SK-N-DZ (cell line): ENCODE results near the gene C1QTNF6.

ENCODE experiments used
- DNase-seq: peaks from one replicate; pipeline ENCODE4 v3.0.0-alpha.2; 2015; ENCODE audit warnings: low spot score

C1QTNF6 gene

GRCh38 chr22:37223965-37224551 lies 36.0 kb upstream of the C1QTNF6 start:
- DNase-seq: no peak

GRCh38 chr22:37222440-37222971 lies 34.5 kb upstream of the C1QTNF6 start:
- no peak for DNase-seq

- DNase-seq: no peak
Measured at GRCh38 chr22:37221424-37222333, 33.6 kb upstream of the C1QTNF6 start.

- DNase-seq: no peak
Measured at GRCh38 chr22:37220543-37220981, 32.5 kb upstream of the C1QTNF6 start.

GRCh38 chr22:37219533-37219932 lies 31.5 kb upstream of the C1QTNF6 start:
- no peak for DNase-seq

- no peak for DNase-seq
Measured at GRCh38 chr22:37218771-37219411, 30.8 kb upstream of the C1QTNF6 start.

GRCh38 chr22:37218399-37218770 lies 30.3 kb upstream of the C1QTNF6 start:
- no peak for DNase-seq

GRCh38 chr22:37215890-37216289 lies 27.8 kb upstream of the C1QTNF6 start:
- no peak for DNase-seq

GRCh38 chr22:37214731-37215030 lies 26.6 kb upstream of the C1QTNF6 start:
- no peak for DNase-seq

- DNase-seq: no peak
Measured at GRCh38 chr22:37213941-37214730, 26.1 kb upstream of the C1QTNF6 start.

- DNase-seq: no peak
Measured at GRCh38 chr22:37213218-37213855, 25.3 kb upstream of the C1QTNF6 start.

- DNase-seq: no peak
Measured at GRCh38 chr22:37212174-37212906, 24.3 kb upstream of the C1QTNF6 start, which contains the start of gene SSTR3. Gene SSTR3, minus strand, starts transcription at chr22:37212477. Its CDS starts 4,674 bp downstream, at chr22:37207803.

- DNase-seq: no peak
Measured at GRCh38 chr22:37211866-37212173, 23.8 kb upstream of the C1QTNF6 start.

- DNase-seq: no peak
Measured at GRCh38 chr22:37211075-37211865, 23.2 kb upstream of the C1QTNF6 start.

- DNase-seq: no peak
Measured at GRCh38 chr22:37210041-37210803, 22.2 kb upstream of the C1QTNF6 start.

- no peak for DNase-seq
Measured at GRCh38 chr22:37209140-37209845, 21.2 kb upstream of the C1QTNF6 start.

GRCh38 chr22:37208401-37209139 lies 20.5 kb upstream of the C1QTNF6 start:
- DNase-seq: no peak

GRCh38 chr22:37207981-37208380 lies 19.9 kb upstream of the C1QTNF6 start:
- DNase-seq: no peak
